B cell (primary cell): Measurements from ENCODE around the gene NPVF. TPM values are rescaled to one million over a fixed set of nuclear protein-coding genes. Genes with fewer than 3 reads are reported as not detected.

Source experiments
- ATAC-seq: fragments of 200-7000 bp; cut with Tn5 transposase; one replicate; pipeline ENCODE4 v1.10.0; 2021; ENCODE audit warnings: low read depth, mild to moderate bottlenecking, moderate number of reproducible peaks, moderate library complexity
- CTCF ChIA-PET: fragments of 350-600 bp; sonication (Branson Sonifier 250); formaldehyde crosslinking; loops from one replicate; lab custom pipeline; 2021; ENCODE audit warnings: antibody characterized with exemption, inconsistent platforms; lab: Charles Lee
- POLR2A ChIA-PET: fragments of 350-600 bp; sonication (Branson Sonifier 250); formaldehyde crosslinking; loops from one replicate; lab custom pipeline; 2021; ENCODE audit warnings: antibody characterized with exemption; lab: Charles Lee
- DNase-seq: peaks from one replicate; pipeline ENCODE4 v3.0.0; 2013
- H2AFZ ChIP-seq: 2 replicates; pipeline ENCODE4 v1.6.1; 2012; ENCODE audit warnings: mild to moderate bottlenecking, low read depth, low read length; ENCODE audit not compliant: insufficient read depth, poor library complexity, severe bottlenecking
- H3K27ac ChIP-seq, 2 donors: 1 replicate in 1 of 2; 2 replicates in 1 of 2; pipeline ENCODE4 v1.5.1; 2012 to 2013; ENCODE audit warnings: low read length in 2 of 2, mild to moderate bottlenecking in 2 of 2, moderate library complexity in 1 of 2
- H3K27me3 ChIP-seq, 4 experiments: fragments of 200-600 bp in 1 of 4; sonication (generic) in 1 of 4; replicated peaks in 1 of 4; 1 replicate in 2 of 4; 2 replicates in 2 of 4; pipeline versions ENCODE4 v1.6.1 to v1.7.0; 2013 to 2016; ENCODE audit warnings: low read length in 3 of 4, mild to moderate bottlenecking in 2 of 4, mixed read lengths in 1 of 4, moderate library complexity in 1 of 4; ENCODE audit not compliant: insufficient read depth in 4 of 4, control insufficient read depth in 3 of 4; ENCODE audit errors: control extremely low read depth in 1 of 4
- H3K36me3 ChIP-seq, 2 experiments: replicated peaks in 1 of 2; 1 replicate in 1 of 2; 2 replicates in 1 of 2; pipeline versions ENCODE4 v1.6.1 to v1.7.1; 2013; ENCODE audit warnings: low read length in 1 of 2; ENCODE audit not compliant: insufficient read depth in 2 of 2, control insufficient read depth in 1 of 2; ENCODE audit errors: control extremely low read depth in 1 of 2, extremely low read depth in 1 of 2
- H3K4me1 ChIP-seq, 2 donors: fragments of 200-600 bp in 1 of 2; sonication (generic) in 1 of 2; 1 replicate in 1 of 2; 2 replicates in 1 of 2; pipeline versions ENCODE4 v1.5.1 to v1.6.1; 2013 to 2017; ENCODE audit warnings: low read length in 2 of 2; ENCODE audit not compliant: control insufficient read depth in 2 of 2, insufficient read depth in 2 of 2
- H3K4me2 ChIP-seq: replicated peaks from 2 replicates; pipeline ENCODE3; 2012; ENCODE audit warnings: mild to moderate bottlenecking, low read depth, low read length; ENCODE audit not compliant: poor library complexity, severe bottlenecking
- H3K4me3 ChIP-seq, 5 experiments: fragments of 200-600 bp in 1 of 5; sonication (generic) in 1 of 5; 1 replicate in 3 of 5; 2 replicates in 2 of 5; pipeline versions ENCODE4 v1.5.1 to v1.7.0; 2011 to 2016; ENCODE audit warnings: low read length in 4 of 5, mild to moderate bottlenecking in 4 of 5, low read depth in 2 of 5, control low read depth in 1 of 5, moderate library complexity in 1 of 5; ENCODE audit not compliant: insufficient read depth in 1 of 5; ENCODE audit errors: control extremely low read depth in 1 of 5, extremely low read depth in 1 of 5
- H3K79me2 ChIP-seq: fragments of 200-600 bp; sonication (generic); one replicate; pipeline ENCODE4 v1.6.0; 2016; ENCODE audit warnings: low read length; ENCODE audit not compliant: control insufficient read depth, insufficient read depth
- H3K9ac ChIP-seq: fragments of 200-600 bp; sonication (generic); 2 replicates; pipeline ENCODE4 v1.6.1; 2017; ENCODE audit warnings: mild to moderate bottlenecking, low read length, moderate library complexity
- H3K9me3 ChIP-seq, 3 donors: one replicate each; pipeline versions ENCODE4 v1.6.1 to v1.7.1; 2013; ENCODE audit warnings: low read length in 2 of 3; ENCODE audit not compliant: control insufficient read depth in 2 of 3, insufficient read depth in 1 of 3; ENCODE audit errors: control extremely low read depth in 1 of 3
- H4K20me1 ChIP-seq: 2 replicates; pipeline ENCODE4 v1.6.0; 2012; ENCODE audit warnings: mild to moderate bottlenecking, low read length; ENCODE audit not compliant: insufficient read depth, control insufficient read depth, poor library complexity, severe bottlenecking
- H3K27ac Mint-ChIP-seq: one replicate; pipeline ENCODE4 v1.8.0; 2021; ENCODE audit warnings: mixed read lengths
- H3K27me3 Mint-ChIP-seq: one replicate; pipeline ENCODE4 v1.8.0; 2021; ENCODE audit warnings: mixed read lengths
- H3K4me1 Mint-ChIP-seq: one replicate; pipeline ENCODE4 v1.8.0; 2021; ENCODE audit warnings: mixed read lengths
- H3K4me3 Mint-ChIP-seq: one replicate; pipeline ENCODE4 v1.8.0; 2021; ENCODE audit warnings: mixed read lengths
- H3K9me3 Mint-ChIP-seq: one replicate; pipeline ENCODE4 v1.8.0; 2022; ENCODE audit warnings: mixed read lengths; ENCODE audit not compliant: insufficient read depth
- EZH2 ChIP-seq: IDR thresholded peaks from 2 replicates; pipeline ENCODE4 v1.6.1; 2012; ENCODE audit warnings: borderline replicate concordance, low read depth, mild to moderate bottlenecking, moderate library complexity, low read length; ENCODE audit not compliant: insufficient read depth, poor library complexity, severe bottlenecking
- WGBS: methylation state at CpG from one replicate; pipeline ENCODE4 v1.1.5; 2013; ENCODE audit warnings: missing lambda C conversion rate; ENCODE audit not compliant: insufficient coverage; 5-methylcytosine and 5-hydroxymethylcytosine counted together
- intact Hi-C: fragments of 100-400 bp; cut with micrococcal nuclease; formaldehyde crosslinking; loops from one replicate; pipeline ENCODE4 v1.10.0; 2022
- polyA plus RNA-seq: library from polyadenylated mRNA; depleted of rRNA; stranded (reverse); fragments of >200 nt; gene quantifications from 2 replicates; pipeline ENCODE4 v1.2.3, GENCODE V29; 2012
- total RNA-seq, 2 donors: library from RNA; stranded (reverse); fragments of 120-200 nt in 1 of 2; gene quantifications; 1 replicate in 1 of 2; 2 replicates in 1 of 2; pipeline versions ENCODE4 v1.2.3 to v1.2.4, GENCODE V29; 2013 to 2022
- TF ChIP-seq, protein P1 (sequence below): fragments of 200-600 bp; IDR thresholded peaks from one replicate; pipeline ENCODE4 v1.8.0; 2022; ENCODE audit warnings: antibody characterized with exemption, mild to moderate bottlenecking

Gene NPVF
- total and polyA plus RNA-seq, 2 donors (not counting 1 experiment from before 2014, with no cell fraction given), result not detected

- ChIA-PET POLR2A (no interaction called here), CTCF (no interaction called here)
- H3K4me1 ChIP-seq, result no peaks in the 10 kb centered on the region
- Mint-ChIP-seq H3K4me3 (no peak overlapping the region), H3K4me1 (no peaks in the 10 kb centered on the region), H3K9me3 (no peaks in the 10 kb centered on the region), H3K27me3 (peaks cover 19% of the 10 kb centered on the region), H3K27ac (no peak overlapping the region)
- H3K9me3 ChIP-seq, result peaks cover 0 to 4% (median 0%) of the 10 kb centered on the region in 3 donors
- no peak overlapping the region for H3K27ac ChIP-seq
- intact Hi-C loops, result no loop called here
- DNase-seq (no peak), ATAC-seq (no peak)
- no peak overlapping the region for H3K4me2 ChIP-seq
- H3K4me3 ChIP-seq, result no peak overlapping the region
- no peaks in the 10 kb centered on the region for H3K36me3 ChIP-seq
- TF ChIP-seq, protein P1, sequence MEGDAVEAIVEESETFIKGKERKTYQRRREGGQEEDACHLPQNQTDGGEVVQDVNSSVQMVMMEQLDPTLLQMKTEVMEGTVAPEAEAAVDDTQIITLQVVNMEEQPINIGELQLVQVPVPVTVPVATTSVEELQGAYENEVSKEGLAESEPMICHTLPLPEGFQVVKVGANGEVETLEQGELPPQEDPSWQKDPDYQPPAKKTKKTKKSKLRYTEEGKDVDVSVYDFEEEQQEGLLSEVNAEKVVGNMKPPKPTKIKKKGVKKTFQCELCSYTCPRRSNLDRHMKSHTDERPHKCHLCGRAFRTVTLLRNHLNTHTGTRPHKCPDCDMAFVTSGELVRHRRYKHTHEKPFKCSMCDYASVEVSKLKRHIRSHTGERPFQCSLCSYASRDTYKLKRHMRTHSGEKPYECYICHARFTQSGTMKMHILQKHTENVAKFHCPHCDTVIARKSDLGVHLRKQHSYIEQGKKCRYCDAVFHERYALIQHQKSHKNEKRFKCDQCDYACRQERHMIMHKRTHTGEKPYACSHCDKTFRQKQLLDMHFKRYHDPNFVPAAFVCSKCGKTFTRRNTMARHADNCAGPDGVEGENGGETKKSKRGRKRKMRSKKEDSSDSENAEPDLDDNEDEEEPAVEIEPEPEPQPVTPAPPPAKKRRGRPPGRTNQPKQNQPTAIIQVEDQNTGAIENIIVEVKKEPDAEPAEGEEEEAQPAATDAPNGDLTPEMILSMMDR, result no peak
- TF ChIP-seq EZH2, result no peak
- H4K20me1 ChIP-seq, result no peaks in the 10 kb centered on the region
- no peak overlapping the region for H3K9ac ChIP-seq
- H2AFZ ChIP-seq, result no peak overlapping the region
- 100% methylated on average over 1 of the region's 1 CpG for WGBS
- no peaks in the 10 kb centered on the region for H3K79me2 ChIP-seq
- H3K27me3 ChIP-seq, result peaks cover 0 to 6% (median 0%) of the 10 kb centered on the region in 4 experiments
These were observed 25.4 kb upstream of the NPVF start for GRCh38 chr7:25253714-25254113.

DNA sequence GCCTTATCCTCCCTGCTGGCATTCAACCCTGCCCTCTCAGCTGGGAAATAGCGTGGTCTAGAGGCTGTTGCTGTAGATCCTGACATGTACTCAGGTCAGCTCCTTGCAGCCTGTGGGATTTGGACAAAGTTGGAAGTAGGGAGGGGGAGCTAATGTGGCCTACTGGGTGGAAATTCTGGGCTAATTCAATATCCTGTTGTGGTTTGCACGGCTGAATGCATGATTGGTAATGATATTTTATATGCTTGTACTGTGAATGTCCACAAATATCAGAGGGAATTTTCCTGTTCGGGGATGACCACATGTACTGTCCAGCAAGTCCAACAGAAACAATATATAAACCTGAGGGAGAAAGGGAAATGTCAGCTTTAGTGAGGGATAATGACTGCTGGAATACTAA lies 22.1 kb upstream of the NPVF start:
- intact Hi-C loops, result no loop called here
- no CpG with 5 or more reads among the region's 3 CpGs for WGBS

More for the DNA sequence above, 22.1 kb upstream of the NPVF start:
- DNase-seq (no peak), ATAC-seq (no peak)
- H3K9me3 Mint-ChIP-seq, result no peaks in the 10 kb centered on the region
- no peak overlapping the region for H3K27ac Mint-ChIP-seq
- H3K27me3 Mint-ChIP-seq, result peaks cover 21% of the 10 kb centered on the region
- POLR2A ChIA-PET, result no interaction called here
- no peaks in the 10 kb centered on the region for H3K4me1 Mint-ChIP-seq
- no peak overlapping the region for H3K4me3 ChIP-seq
- no peaks in the 10 kb centered on the region for H3K4me1 ChIP-seq
- no peaks in the 10 kb centered on the region for H3K79me2 ChIP-seq
- CTCF ChIA-PET, result no interaction called here
- no peak overlapping the region for H2AFZ ChIP-seq
- H3K4me2 ChIP-seq, result no peak overlapping the region
- TF ChIP-seq EZH2, result no peak
- TF ChIP-seq, protein P1, result no peak
- peaks cover 0 to 4% (median 0%) of the 10 kb centered on the region in 3 donors for H3K9me3 ChIP-seq
- H3K27ac ChIP-seq, result no peak overlapping the region
- no peak overlapping the region for H3K9ac ChIP-seq
- peaks cover 0 to 6% (median 2%) of the 10 kb centered on the region in 4 experiments for H3K27me3 ChIP-seq
- H3K4me3 Mint-ChIP-seq, result no peak overlapping the region
- H3K36me3 ChIP-seq, result no peaks in the 10 kb centered on the region
- H4K20me1 ChIP-seq, result no peaks in the 10 kb centered on the region
